ENCODE measurements around the gene ALDH16A1. TPM values are rescaled to one million over a fixed set of nuclear protein-coding genes. Genes with fewer than 3 reads are reported as not detected.
A peak's percentile ranks its signal among the peaks of the same experiment; 100 is the strongest.
"Not testable (repeated sequence)": the region's sequence is repeated elsewhere in the genome, so short reads cannot be mapped to it uniquely, and the experiment has no call there.

The ALDH16A1 gene
- polyA plus RNA-seq, 12 donors, result 7.3 to 19.4 (median 9.1) TPM; not detected in 1

DNA sequence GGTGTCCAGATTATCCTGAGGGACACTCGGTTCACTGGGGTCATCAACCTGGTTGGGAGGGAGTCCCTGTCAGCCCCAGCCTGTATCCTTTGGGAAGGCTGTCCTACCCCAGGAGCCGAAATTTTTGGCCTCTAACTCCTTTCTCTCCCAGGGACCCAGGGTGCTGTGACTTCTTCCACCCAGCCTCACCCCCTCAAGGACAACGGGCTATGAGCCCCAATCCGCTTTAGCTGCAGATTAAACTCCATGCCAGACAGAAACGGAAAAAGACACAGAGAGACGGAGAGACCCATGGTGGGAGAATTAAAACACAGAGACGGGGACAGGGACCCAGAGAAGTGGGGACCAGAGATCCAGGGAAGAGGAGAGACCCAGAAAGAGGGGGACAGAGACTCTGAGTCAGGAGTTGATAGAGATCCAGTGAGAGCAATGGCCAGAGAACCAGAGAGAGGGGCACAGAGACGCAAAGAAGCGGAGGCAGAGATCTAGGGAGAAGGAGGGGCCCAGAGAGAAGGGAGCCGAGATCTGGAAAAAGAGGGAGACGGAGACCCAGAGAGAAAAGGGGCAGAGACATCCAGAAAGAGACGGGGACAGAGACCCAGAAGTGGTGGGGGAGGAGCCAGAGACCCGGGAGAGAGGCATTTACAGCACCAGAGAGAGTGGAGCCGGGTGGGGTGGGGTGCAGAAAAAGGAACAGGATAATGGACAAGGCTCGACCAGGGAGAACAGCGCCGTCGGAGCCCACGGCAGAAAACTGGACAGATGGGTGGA lies 12.4 kb upstream of the ALDH16A1 start:
- no peak for DNase-seq

DNA sequence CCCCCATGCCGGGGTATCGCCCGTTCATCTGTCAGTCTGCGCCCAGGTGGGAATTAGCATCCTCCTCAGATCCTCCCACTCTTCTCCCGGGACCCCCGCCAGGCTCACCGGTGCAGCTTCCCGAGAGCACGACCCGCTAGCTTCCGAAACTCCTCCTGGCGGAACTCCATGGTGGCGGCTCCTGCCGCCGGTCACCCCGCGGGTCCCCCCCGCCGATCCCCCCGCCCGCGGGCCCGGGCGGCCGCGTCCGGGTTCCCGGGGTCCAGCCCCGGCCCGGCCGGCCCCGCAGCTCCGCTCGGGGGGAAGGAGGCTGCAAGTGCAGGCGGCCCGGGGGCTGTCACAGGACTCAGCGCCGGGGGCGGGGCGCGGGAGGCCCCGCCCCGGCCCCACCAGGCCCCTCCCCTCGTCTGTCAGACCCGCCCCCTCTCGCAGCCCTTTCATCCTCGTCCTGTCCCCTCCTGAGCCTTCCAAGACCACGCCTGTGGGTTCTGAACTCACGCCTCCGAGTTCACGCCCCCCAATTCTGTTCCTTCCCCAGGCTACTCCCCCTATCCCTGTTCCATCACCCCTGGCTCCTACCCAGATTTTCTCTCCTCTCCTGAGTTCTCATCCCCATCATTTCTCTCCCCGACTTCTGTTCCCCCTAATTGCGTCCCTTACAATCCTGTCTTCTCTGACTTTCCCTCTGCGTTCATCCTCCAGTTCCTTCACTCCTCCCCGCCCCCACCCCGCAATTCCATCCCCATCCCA lies 11.6 kb upstream of the ALDH16A1 start, which contains the start of gene SLC17A7:
TSS of gene SLC17A7 (minus strand) at position 318 of the 750 bp plus-strand sequence. CDS start at position 170, 148 bp downstream.
- DNase-seq, result no peak

DNA sequence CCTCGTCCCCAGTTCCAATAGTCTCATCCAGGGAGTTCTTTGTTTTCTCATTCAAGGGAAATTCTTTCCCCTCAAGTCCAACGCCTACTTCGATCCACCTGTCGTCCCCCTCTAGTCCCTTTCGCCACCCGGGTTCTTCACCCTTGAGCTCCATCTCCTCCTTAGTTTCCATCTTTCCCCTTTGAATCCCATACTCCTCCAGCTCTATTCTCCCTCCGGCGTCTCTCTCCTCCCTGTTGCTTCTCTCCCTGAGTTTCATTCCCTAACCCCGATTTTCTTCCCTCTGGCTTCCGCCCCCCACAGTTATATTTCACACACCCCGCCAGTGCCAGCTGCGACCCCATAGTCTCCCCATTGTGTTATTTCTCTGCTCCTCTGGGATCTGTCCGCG lies 11.1 kb upstream of the ALDH16A1 start:
- DNase-seq, result no peak

DNA sequence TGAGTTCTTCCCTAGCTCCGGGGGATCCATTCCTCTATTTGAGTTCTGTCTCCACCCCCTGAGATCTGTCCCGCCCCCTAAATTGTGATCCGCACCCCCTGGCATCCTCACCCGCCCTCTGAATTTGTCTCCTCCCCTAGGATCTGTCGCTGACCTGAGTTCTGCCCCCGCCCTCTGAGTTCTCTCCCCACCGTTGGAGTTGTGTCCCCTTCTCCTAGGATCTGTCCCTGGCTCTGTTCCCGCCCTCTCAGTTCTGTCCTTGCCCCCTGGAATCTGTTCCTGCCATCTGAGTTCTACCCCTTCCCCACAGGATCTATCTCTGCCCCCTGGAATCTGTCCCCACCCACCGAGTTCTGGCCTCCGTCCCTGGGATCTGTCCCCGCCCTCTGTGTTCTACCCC lies 10.7 kb upstream of the ALDH16A1 start:
- DNase-seq, result no peak

DNA sequence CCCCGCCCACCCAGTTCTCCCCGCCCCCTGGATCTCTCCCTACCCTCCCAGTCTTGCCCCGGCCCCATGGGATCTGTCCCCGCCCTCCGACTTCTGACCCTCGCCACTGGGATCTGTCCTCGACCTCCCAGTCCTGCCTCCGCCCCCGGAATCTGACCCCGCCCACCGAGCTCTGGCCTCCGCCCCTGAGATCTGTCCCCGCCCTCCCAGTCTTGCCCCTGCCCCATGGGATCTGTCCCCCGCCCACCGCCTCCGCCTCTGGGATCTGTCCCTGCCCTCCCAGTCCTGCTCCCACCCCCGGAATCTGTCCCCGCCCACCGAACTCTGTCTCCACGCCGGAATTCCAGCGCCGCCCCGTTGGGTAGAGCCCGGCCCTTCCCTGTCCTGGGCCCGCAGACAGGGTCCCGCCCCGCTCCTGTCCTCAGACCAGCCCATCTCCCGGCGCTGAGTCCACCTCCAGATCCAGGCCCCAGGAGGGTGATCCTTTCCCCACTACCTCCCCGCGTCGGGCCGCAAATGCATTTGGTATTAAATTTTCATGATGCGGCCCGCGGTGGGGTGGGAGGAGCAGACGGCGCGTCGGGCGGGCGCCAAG lies 10.2 kb upstream of the ALDH16A1 start:
- peak; percentile 89 for DNase-seq

DNA sequence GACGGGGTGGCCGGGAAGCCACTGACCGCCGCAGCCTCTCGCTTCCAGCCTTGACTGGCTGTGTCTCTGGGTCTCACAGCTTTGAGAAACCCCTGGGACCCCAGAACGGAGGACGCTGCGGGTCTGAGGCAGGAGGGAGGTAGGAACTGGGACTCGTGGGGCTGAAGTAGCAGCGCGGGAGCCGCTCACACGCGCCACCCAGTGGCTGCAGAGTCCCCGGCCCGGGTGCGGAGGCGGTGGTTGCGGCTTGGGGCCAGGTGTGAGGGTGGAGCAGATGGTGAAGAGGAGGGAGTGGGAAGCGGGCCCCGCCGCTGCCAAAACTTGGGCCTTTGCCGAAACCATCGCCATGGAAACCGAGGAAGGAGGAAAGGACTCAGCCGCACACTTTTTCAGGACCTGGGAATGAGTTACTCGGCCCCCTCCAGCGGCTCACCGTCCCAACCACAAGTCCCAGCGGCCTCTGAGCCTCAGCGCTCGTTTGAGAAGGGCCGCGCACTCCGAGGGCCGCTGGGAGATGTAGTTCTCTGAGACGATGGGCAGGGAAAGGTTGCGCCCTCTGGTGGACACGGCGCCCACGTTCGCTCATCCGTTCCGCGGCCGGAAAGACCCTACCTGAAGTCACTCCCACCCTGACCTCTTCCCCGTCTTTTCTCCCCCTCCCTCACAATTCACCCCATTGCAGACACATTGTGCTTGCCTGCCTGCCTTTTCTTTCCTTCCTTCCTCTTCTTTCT lies 9.5 kb upstream of the ALDH16A1 start:
- DNase-seq, result peak; percentile 97

DNA sequence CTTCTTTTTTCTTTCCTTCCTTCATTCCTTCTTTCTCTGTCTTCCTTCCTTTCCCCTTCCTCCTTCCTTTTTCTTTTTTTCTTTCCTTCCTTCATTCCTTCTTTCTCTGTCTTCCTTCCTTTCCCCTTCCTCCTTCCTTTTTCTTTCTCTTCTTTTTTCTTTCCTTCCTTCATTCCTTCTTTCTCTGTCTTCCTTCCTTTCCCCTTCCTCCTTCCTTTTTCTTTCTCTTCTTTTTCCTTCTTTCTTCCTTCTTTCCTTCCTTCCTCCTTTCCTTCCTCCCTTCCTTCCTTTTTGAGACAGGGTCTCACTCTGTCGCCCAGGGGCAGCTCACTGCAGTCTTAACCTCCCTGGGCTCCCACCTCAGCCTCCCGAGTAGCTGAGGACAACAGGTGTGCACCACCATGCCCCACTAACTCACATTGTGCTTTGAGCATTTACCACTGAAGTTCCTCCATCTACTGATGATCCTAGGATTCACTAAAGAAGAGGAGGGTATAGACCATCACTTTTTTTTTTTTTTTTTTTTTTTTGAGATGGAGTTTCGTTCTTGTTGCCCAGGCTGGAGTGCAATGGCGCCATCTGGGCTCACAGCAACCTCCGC lies 8.8 kb upstream of the ALDH16A1 start:
- DNase-seq, result not testable (repeated sequence)

DNA sequence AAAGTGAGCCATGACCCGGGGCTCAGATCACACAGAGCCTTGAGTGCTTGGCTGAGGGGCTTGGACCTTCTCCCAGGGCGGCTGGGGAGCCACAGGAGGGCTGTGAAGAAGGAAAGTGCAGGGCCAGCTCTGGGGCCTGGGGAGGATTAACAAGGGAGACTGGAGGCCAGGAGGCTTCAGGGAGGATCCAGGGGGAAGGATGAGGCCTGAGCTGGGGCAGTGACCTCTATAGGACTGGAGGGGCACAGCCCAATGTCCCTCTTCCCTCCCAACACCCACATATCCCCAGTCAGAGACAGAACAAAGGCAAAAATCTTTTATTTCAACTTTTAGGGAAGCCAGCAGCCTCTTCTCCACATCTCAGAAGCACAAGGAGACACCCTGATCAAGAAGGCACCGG lies 7.0 kb upstream of the ALDH16A1 start:
- no peak for DNase-seq

DNA sequence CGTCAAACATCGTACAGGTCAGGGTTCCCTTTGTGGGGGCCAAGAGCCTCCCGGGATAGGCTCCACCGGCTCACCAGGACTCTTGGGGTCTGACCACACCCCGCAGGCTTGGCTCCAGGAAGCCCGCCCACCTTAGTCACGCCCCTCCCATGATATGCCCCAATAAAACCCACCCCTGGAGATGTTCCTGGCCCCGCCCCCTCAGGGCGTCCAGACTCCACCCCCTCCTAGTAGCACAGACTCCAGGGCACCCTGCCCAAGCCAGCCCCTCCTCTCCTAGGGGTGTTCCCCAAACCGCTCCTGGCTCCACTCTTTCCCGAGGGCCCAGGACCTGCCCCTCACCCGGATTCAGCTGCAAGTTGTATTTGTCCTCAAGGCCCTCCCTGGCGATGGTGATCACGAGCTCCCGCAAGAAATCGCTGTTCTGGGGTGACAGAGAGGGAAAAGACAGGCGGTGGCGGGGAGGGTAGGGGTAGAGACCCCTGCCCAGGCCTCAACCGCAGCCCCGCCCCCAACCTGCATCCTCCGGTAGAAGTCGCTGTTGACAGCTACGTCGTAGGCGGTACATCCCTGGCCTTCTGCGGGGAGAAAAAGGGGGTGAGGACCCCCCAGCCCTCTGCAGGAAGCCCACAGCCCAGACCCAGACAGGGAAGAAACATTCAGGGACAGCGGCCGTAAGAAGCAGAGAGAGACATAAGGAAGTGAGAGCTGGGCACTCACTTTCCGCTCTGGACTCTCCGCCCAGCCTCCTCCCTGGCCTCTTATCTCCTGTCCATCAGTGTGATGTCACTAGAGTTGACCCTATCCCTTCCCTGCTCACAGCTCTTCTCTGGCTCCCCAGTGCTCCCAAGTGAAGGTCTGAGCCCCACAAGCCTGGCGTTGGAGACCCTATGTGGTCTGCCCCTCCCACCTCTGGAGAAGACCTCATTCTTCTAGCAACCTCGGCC lies 5.3 kb upstream of the ALDH16A1 start:
- DNase-seq, result no peak

DNA sequence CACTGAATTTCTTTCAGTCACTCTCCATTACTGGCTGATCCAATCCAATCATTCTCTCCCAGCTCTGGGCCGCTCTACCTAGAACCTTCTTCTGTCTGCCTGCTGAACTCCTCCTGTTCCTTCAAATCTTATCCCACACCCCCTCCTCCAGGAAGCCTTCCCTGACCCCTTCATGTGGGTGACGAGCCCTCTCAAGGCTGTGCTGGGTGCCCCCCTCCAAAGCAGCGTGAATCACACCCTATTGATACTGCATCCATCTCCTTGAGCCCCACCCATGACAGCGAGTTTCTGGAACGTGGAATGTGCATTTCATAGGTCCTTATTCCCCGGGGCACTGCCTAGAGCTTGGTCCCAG lies 4.6 kb upstream of the ALDH16A1 start:
- no peak for DNase-seq

DNA sequence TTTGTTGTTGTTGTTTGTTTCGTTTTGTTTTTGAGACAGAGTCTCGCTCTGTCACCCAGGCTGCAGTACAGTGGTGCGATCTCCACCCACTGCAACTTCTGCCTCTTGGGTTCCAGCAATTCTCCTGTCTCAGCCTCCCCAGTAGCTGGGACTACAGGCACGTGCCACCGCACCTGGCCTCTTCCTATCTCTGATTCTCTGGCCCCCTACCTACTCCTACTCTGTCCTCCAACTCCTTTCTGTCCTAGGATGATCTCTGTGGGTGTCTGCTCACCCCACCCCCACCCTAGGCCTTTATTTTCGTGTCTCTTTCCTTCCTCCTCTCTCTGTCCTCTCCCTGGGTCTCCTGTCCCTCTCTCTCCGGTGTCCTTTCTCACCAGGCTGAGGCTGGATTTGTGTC lies 2.6 kb upstream of the ALDH16A1 start:
- no peak for DNase-seq

DNA sequence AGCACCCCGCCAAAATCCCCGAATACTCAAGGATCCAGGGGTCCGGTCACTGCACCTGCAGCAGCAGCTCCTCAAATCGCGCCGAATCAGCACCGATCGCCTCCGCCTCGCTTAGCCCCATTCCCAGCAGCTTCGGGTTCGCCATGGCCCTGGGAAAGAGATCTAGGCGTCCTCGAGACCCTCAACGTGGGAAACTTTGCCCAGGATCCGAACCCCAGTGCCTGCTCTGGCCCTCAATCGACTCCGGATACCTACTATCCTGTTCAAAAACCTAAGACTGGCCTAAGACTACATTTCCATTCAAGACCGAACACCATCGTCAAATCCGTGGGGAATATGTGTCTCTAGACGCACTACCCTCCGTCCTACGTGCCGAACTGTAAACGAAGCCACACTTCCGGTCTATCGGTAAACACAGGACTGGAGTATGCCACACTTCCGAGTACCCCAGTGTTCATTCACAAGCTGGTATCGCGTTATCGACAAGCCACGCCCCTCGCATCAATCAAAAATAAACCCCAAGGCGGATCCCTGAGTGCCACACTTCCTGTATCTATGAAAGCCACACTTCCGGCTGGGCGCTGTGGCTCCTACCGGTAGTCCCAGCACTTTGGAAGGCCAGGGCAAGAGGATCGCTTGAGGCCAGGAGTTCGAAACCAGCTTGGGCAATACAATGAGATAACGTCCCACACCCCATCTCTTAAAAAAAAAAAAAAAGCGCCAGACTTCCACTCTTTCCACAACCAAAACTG lies 1.4 kb upstream of the ALDH16A1 start, which contains the start of gene PIH1D1:
TSS of gene PIH1D1 (minus strand) at position 385 of the 752 bp plus-strand sequence. CDS start at position 145, 240 bp downstream.
- DNase-seq, result peak; percentile 97

DNA sequence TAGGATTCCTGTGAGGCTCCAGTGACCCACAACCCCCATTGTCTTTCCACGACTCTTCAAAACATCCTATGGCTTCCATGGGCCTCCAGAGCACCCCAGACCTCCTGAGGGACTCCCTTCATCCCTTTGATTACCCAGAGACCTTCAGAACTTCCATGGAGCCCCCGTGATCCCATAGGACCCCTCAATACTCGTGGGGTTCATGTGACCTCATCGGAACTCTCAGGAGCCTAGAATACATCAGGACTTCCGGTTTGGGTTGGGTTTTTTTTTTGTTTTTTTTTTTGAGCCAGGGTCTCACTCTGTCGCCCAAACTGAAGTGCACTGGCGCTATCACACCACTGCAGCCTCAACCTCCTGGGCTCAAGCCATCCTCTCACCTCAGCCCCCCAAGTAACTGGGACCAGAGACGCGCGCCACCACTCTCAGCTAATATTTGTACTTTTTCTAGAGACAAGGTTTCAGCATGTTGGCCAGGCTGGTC lies 774 bp downstream of the ALDH16A1 start:
- DNase-seq, result no peak

DNA sequence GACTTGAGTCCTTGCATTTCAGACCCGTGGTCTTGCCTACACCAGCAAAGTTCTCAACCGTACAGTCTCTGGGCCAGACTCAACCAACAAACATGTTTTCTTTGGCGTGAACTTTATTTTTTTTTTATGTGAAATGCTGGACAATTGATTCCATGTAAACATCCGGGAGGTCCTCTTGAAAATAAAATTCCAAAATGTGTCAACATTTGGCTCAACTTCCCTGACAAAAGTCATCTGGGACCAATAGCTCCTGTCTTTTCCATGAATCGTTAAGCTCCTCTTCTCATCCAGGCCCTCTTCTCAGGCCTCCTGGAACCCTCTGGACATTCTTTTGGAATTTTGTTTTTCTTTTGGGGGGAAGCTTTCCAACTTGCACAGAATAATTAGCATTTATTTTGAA lies 2.7 kb downstream of the ALDH16A1 start:
- peak; percentile 82 for DNase-seq

DNA sequence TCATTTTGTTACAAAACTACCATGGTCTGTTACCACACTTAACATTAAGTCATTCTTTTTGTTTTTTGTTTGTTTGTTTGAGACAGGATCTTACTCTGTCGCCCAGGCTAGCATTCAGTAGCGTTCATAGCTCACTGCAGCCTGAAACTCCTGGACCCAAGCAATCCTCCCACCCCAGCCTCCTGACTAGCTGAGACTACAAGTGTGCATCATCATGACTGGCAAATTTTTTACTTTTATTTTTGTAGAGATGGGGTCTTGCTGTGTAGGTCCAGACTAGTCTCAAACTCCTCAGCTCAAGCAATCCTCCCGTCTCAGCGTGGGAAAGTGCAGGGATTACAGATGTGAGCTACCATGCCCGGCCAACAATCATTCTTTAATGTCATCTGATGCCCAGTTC lies 3.3 kb downstream of the ALDH16A1 start:
- DNase-seq, result no peak

DNA sequence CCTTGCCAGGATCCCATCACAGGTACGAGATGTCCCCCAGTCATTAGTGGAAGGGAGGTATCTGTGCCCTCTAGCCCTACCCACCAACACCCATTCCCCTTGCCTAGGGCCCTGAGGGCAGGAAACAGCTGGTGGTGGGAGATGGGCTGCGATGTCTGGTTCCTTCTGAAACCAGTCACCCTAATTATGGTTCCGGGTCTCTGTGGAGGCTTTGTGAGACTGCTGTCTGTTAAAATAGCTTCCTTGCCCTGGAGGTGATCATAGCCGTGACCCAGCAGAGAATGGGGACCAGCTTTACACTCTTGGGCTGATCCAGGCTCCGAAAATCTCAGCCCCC lies 5.5 kb downstream of the ALDH16A1 start:
- no peak for DNase-seq

DNA sequence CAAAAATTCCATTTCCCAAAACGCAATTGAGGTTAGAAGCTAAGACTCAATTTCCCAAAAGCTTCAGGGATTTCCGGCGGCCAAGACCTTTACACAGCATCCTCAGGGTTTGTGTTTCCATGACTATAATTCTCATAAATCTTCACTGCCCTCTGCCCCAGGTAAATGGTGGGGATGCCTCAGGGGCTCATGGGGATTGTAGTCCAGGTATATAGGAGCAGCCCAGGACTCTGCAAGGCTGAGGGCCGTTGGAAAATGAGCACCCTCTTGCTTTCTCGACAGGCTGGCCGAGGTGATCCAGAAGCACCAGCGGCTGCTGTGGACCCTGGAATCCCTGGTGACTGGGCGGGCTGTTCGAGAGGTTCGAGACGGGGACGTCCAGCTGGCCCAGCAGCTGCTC lies 6.4 kb downstream of the ALDH16A1 start:
- no peak for DNase-seq

DNA sequence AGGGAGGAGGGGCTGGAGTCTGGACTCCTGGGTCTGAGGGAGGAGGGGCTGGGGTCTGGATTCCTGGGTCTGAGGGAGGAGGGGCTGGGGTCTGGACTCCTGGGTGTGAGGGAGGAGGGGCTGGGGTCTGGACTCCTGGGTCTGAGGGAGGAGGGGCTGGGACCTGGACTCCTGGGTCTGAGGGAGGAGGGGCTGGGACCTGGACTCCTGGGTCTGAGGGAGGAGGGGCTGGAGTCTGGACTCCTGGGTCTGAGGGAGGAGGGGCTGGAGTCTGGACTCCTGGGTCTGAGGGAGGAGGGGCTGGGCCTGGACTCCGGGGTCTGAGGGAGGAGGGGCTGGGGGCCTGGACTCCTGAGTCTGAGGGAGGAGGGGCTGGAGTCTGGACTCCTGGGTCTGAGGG lies 8.1 kb downstream of the ALDH16A1 start:
- not testable (repeated sequence) for DNase-seq

DNA sequence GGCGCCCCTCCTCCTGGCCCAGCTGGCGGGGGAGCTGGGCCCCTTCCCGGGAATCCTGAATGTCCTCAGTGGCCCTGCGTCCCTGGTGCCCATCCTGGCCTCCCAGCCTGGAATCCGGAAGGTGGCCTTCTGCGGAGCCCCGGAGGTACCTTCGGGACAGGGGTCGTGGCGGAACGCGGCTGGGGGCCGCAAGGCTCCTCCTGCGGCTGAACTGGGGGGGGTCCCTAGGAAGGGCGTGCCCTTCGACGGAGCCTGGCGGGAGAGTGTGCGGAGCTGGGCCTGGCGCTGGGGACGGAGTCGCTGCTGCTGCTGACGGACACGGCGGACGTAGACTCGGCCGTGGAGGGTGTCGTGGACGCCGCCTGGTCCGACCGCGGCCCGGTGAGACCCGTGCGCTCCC lies 8.6 kb downstream of the ALDH16A1 start:
- DNase-seq, result no peak

DNA sequence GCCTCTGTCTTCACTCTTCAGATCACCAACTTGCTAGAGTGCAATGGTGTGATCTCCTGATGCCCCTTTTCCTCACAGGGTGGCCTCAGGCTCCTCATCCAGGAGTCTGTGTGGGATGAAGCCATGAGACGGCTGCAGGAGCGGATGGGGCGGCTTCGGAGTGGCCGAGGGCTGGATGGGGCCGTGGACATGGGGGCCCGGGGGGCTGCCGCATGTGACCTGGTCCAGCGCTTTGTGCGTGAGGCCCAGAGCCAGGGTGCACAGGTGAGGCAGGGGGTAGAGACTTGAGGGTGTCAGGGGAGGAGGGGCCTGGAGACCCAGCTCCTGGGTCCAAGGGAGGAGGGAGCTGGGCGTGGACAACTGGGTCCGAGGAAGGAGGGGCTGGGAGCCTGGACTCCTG lies 9.5 kb downstream of the ALDH16A1 start:
- DNase-seq, result no peak
